ENCODE data around the gene ACOX2.

The ACOX2 gene

GRCh38 chr3:58484722-58485069 lies 52.3 kb downstream of the ACOX2 start:
- no peak overlapping the region for H3K27ac ChIP-seq
- DNase-seq: no peak
- no peak overlapping the region for H3K4me3 ChIP-seq (ENCODE audit: low read depth, low read length)
- no peaks in the 10 kb centered on the region for H3K36me3 ChIP-seq (replicated peaks)
- no peak for TF ChIP-seq CTCF (IDR thresholded peaks at IDR 0.05; ENCODE audit: low read depth, low read length, missing control alignments)
- in situ Hi-C loops (cut with HindIII; ENCODE audit: low pct_ligation_motif_present, low sequenced_read_pairs): no loop called here
- H3K27me3 ChIP-seq (replicated peaks): no peaks in the 10 kb centered on the region

GRCh38 chr3:58484045-58484721 lies 52.8 kb downstream of the ACOX2 start:
- Histone ChIP-seq H3K27me3 (replicated peaks) (no peaks in the 10 kb centered on the region), H3K4me3 (ENCODE audit: low read depth, low read length) (no peak overlapping the region), H3K27ac (no peak overlapping the region), H3K36me3 (replicated peaks) (no peaks in the 10 kb centered on the region)
- no peak for DNase-seq
- no peak for TF ChIP-seq CTCF (IDR thresholded peaks at IDR 0.05; ENCODE audit: low read depth, low read length, missing control alignments)
- in situ Hi-C loops (cut with HindIII; ENCODE audit: low pct_ligation_motif_present, low sequenced_read_pairs): no loop called here

- H3K4me3 ChIP-seq (ENCODE audit: low read depth, low read length): no peak overlapping the region
- in situ Hi-C loops (cut with HindIII; ENCODE audit: low pct_ligation_motif_present, low sequenced_read_pairs): no loop called here
- TF ChIP-seq CTCF (IDR thresholded peaks at IDR 0.05; ENCODE audit: low read depth, low read length, missing control alignments): no peak
- no peak for DNase-seq
- H3K27ac ChIP-seq: no peak overlapping the region
- no peaks in the 10 kb centered on the region for H3K27me3 ChIP-seq (replicated peaks)
- no peaks in the 10 kb centered on the region for H3K36me3 ChIP-seq (replicated peaks)
Measured at GRCh38 chr3:58482917-58483636, 53.9 kb downstream of the ACOX2 start.

- no peak for TF ChIP-seq CTCF (IDR thresholded peaks at IDR 0.05; ENCODE audit: low read depth, low read length, missing control alignments)
- DNase-seq: no peak
Measured at GRCh38 chr3:58480309-58480708, 56.7 kb downstream of the ACOX2 start.

GRCh38 chr3:58478781-58479180 lies 58.2 kb downstream of the ACOX2 start:
- Histone ChIP-seq H3K36me3 (replicated peaks) (no peaks in the 10 kb centered on the region), H3K27ac (no peak overlapping the region), H3K27me3 (replicated peaks) (no peaks in the 10 kb centered on the region), H3K4me3 (ENCODE audit: low read depth, low read length) (no peak overlapping the region)
- in situ Hi-C loops (cut with HindIII; ENCODE audit: low pct_ligation_motif_present, low sequenced_read_pairs): no loop called here
- DNase-seq: no peak
- TF ChIP-seq CTCF (IDR thresholded peaks at IDR 0.05; ENCODE audit: low read depth, low read length, missing control alignments): no peak

More at GRCh38 chr3:58480309-58480708, 56.7 kb downstream of the ACOX2 start:
- no peaks in the 10 kb centered on the region for H3K36me3 ChIP-seq (replicated peaks)
- in situ Hi-C loops (cut with HindIII; ENCODE audit: low pct_ligation_motif_present, low sequenced_read_pairs): no loop called here
- H3K27me3 ChIP-seq (replicated peaks): no peaks in the 10 kb centered on the region
- no peak overlapping the region for H3K27ac ChIP-seq
- H3K4me3 ChIP-seq (ENCODE audit: low read depth, low read length): no peak overlapping the region
